ENCODE data around the gene SUN3.

DNA sequence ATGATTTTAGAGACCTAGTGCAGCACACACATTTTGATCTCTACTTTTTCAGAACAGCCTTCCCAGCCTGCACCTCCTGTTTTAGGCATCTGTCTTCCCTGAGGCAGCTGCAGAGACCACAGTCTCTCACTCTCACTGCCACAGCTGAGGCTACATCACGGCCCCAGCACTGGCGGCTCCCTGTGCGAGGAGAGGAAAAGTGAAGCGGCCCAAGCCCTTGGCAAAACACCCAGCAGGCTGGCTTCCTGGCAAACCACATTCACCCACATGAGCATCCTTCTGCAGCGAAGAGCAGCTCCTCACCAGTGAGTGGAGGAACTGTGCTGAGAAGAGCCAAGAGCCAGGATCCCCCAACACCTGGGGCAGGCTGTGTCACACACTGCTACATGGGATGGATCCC lies 63.5 kb downstream of the SUN3 start:
- TF ChIP-seq CTCF (IDR thresholded peaks at IDR 0.05; ENCODE audit: low read length) (no peak), EZH2 (optimal IDR thresholded peaks at IDR 0.05; ENCODE audit: low read depth, low read length) (no peak)

Data from MM.1S (cell line).